AG04449 (cell line): ENCODE data around the gene DDX53.

Source experiments
- CTCF ChIA-PET: fragments of 350-600 bp; formaldehyde crosslinking; extraction: SDS; loops from one replicate; lab custom pipeline; 2021; ENCODE audit warnings: antibody characterized with exemption; lab: Yijun Ruan, JAX
- POLR2A ChIA-PET: fragments of 400-600, 350-600 bp; formaldehyde crosslinking; extraction: SDS; loops from one replicate; lab custom pipeline; 2020; ENCODE audit warnings: antibody characterized with exemption, inconsistent platforms; lab: Yijun Ruan, JAX
- DNase-seq: peaks from one replicate; pipeline ENCODE4 v3.0.0-alpha.2; 2010; ENCODE audit warnings: low read depth, low spot score
- H3K4me3 ChIP-seq: 2 replicates; pipeline ENCODE4 v1.5.1; 2011; ENCODE audit warnings: low read depth, mild to moderate bottlenecking, control low read depth, low read length
- TF ChIP-seq, protein P1 (sequence below): IDR thresholded peaks from one replicate; pipeline ENCODE4 v1.5.1; 2011; ENCODE audit warnings: mild to moderate bottlenecking, moderate library complexity, low read length, control low read depth, inconsistent platforms; ENCODE audit not compliant: insufficient read depth; ENCODE audit errors: missing control alignments

DDX53 gene

GRCh38 chrX:23013366-23013765 lies 13.6 kb downstream of the DDX53 start:
- no peak overlapping the region for H3K4me3 ChIP-seq
- no peak for DNase-seq
- CTCF ChIA-PET = no interaction called here
- POLR2A ChIA-PET = no interaction called here
- TF ChIP-seq, protein P1, sequence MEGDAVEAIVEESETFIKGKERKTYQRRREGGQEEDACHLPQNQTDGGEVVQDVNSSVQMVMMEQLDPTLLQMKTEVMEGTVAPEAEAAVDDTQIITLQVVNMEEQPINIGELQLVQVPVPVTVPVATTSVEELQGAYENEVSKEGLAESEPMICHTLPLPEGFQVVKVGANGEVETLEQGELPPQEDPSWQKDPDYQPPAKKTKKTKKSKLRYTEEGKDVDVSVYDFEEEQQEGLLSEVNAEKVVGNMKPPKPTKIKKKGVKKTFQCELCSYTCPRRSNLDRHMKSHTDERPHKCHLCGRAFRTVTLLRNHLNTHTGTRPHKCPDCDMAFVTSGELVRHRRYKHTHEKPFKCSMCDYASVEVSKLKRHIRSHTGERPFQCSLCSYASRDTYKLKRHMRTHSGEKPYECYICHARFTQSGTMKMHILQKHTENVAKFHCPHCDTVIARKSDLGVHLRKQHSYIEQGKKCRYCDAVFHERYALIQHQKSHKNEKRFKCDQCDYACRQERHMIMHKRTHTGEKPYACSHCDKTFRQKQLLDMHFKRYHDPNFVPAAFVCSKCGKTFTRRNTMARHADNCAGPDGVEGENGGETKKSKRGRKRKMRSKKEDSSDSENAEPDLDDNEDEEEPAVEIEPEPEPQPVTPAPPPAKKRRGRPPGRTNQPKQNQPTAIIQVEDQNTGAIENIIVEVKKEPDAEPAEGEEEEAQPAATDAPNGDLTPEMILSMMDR = no peak

DNA sequence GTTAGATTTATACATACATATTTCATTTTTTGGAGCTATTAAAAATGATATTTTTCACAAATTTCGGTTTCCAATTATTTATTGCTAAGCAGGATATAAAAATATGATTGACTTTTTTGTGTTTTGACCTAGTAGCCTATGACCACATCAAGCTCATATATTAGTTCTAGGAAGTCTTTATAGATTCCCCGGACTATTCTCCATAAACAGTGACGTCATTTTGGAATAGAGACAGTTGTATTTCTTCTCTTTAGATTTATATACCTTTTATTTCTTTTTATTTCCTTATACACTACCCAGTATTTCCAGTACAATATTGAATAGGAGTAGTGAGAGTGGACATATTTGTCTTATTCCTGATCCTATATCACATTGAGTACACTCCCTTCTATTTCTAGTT lies 31.8 kb downstream of the DDX53 start:
- ChIA-PET CTCF (no interaction called here), POLR2A (no interaction called here)
- H3K4me3 ChIP-seq = no peak overlapping the region
- no peak for DNase-seq
- TF ChIP-seq, protein P1 = no peak

- DNase-seq = no peak
These were observed 35.7 kb downstream of the DDX53 start for GRCh38 chrX:23035493-23035892.

GRCh38 chrX:23046443-23046842 lies 46.7 kb downstream of the DDX53 start:
- ChIA-PET POLR2A (no interaction called here), CTCF (no interaction called here)
- TF ChIP-seq, protein P1 = no peak
- DNase-seq = no peak
- H3K4me3 ChIP-seq = no peak overlapping the region

More at GRCh38 chrX:23035493-23035892, 35.7 kb downstream of the DDX53 start:
- ChIA-PET POLR2A (no interaction called here), CTCF (no interaction called here)
- H3K4me3 ChIP-seq = no peak overlapping the region
- TF ChIP-seq, protein P1 = no peak

DNA sequence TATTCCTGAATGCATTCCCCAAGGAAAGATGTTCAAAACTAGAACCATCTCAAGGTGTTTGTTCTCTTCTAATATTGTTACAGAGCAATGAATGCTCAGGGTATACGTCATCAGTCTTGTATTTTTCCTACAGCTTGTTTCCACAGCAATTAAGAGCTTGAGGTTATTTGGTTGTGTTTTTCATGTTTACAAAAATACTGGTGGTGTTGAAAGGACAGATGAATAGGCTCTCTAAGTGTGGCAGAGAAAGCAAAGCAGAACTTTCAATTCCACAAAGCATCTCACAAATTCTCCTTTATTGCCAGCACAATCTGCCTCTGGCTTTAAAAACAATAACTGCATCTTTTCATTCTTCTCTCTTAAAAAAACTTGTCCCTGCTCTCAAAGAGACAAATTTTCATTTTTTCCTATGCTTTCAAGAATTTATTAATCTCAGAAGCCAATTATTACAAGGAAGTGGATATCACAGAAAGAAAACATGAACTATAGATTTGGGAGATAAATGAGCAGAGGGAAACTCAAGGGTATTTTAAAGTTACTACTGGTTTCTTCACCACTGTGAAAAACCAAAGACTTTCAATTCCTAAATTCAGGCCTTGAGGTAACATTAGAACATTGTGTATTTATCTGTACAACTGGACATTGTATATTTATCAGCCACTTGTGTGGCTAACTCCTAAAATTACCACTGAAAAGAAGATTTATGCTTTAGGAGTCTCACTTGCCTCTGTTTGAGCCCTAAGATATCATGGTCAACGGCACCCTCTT lies 49.2 kb downstream of the DDX53 start:
- DNase-seq = no peak
- H3K4me3 ChIP-seq = no peak overlapping the region
- TF ChIP-seq, protein P1 = no peak
- POLR2A ChIA-PET = no interaction called here
- CTCF ChIA-PET = no interaction called here

- ChIA-PET POLR2A (no interaction called here), CTCF (no interaction called here)
- H3K4me3 ChIP-seq = no peak overlapping the region
- TF ChIP-seq, protein P1 = no peak
- no peak for DNase-seq
These were observed 52.6 kb downstream of the DDX53 start for GRCh38 chrX:23052324-23052723.
